ENCODE results near the gene SERTM2. TPM values are rescaled to one million over a fixed set of nuclear protein-coding genes. Genes with fewer than 3 reads are reported as not detected.

Gene SERTM2
- total and polyA plus RNA-seq, 2 of the 8 experiments (the other 6 are each of a cell fraction or from before 2014, with no cell fraction given) = 0.45 to 0.58 TPM

DNA sequence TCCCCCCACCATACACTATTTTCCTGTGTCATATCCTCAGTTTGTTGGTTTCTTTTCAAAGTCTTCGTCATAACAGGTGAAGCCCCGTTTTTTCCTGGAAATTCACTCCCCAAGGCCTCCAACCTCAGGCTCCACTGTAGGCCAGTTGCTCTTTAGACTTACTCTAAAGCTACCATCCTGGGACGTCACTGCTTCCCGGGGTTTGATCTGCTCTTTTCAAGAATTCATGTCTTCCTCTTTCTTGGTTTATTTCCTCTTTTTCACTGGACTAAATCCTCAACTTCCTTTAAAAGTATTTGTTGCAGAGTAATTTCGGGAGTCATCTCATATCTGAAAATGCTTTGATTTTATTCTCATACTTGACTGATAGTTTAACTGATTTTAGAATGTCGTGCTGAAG is 6.5 kb upstream of the SERTM2 start:
- Histone ChIP-seq H2BK20ac (ENCODE audit: low read length) (no peak overlapping the region), H2AFZ (ENCODE audit: low read length) (no peak overlapping the region)
- FAIRE-seq = no peak

More for the DNA sequence above, 6.5 kb upstream of the SERTM2 start:
- Histone ChIP-seq H3K14ac (ENCODE audit: insufficient read length) (no peak overlapping the region), H3K4ac (replicated peaks; ENCODE audit: insufficient read length, low read depth, low read length) (no peak overlapping the region), H2BK12ac (ENCODE audit: low read depth, low read length) (no peak overlapping the region), H3K9me3 (ENCODE audit: insufficient read depth in 2 of 2, low read depth in 1 of 2, low read length in 1 of 2) (no peaks in the 10 kb centered on the region), H3K27ac (ENCODE audit: low read depth, low read length) (no peak overlapping the region), H3K18ac (ENCODE audit: extremely low read depth, low read length) (no peak overlapping the region), H2BK120ac (replicated peaks; ENCODE audit: low read depth, low read length) (no peak overlapping the region), H3K23ac (ENCODE audit: insufficient read length) (no peak overlapping the region), H3K4me3 (ENCODE audit: extremely low read depth in 1 of 4, insufficient read depth in 2 of 4, low read depth in 3 of 4, low read length in 4 of 4) (no peak overlapping the region), H4K91ac (replicated peaks; ENCODE audit: insufficient read length, low read length) (no peak overlapping the region), H3K4me2 (ENCODE audit: insufficient read depth in 1 of 2, low read depth in 2 of 2, low read length in 2 of 2) (no peak overlapping the region), H2AK5ac (ENCODE audit: low read depth, low read length) (no peak overlapping the region), H3K79me2 (ENCODE audit: control insufficient read depth in 1 of 2, insufficient read depth in 2 of 2, low read length in 2 of 2) (no peaks in the 10 kb centered on the region), H3K27me3 (replicated peaks in 1 of 4; ENCODE audit: control insufficient read depth in 3 of 4, extremely low read depth in 1 of 4, insufficient read depth in 3 of 4, low read length in 3 of 4) (no peaks in the 10 kb centered on the region), H3K9ac (replicated peaks in 1 of 4; ENCODE audit: extremely low read depth in 1 of 4, low read depth in 3 of 4, low read length in 3 of 4) (no peak overlapping the region), H3K23me2 (ENCODE audit: low read depth, low read length) (no peaks in the 10 kb centered on the region), H4K20me1 (replicated peaks in 1 of 2; ENCODE audit: control insufficient read depth in 1 of 2, insufficient read depth in 2 of 2, low read length in 2 of 2) (no peaks in the 10 kb centered on the region), H3K36me3 (ENCODE audit: control insufficient read depth in 2 of 4, insufficient read depth in 4 of 4, low read length in 3 of 4) (no peaks in the 10 kb centered on the region), H3K79me1 (ENCODE audit: low read depth, low read length) (no peaks in the 10 kb centered on the region), H2BK15ac (ENCODE audit: low read length) (no peak overlapping the region), H4K8ac (ENCODE audit: extremely low read depth, insufficient read depth, low read length) (no peak overlapping the region), H3K56ac (replicated peaks; ENCODE audit: insufficient read length, low read depth, low read length) (no peak overlapping the region), H4K5ac (ENCODE audit: insufficient read length, low read depth, low read length) (no peak overlapping the region), H2BK5ac (ENCODE audit: low read depth, low read length) (no peak overlapping the region), H3K4me1 (replicated peaks in 1 of 4; ENCODE audit: control insufficient read depth in 3 of 4, insufficient read depth in 4 of 4, low read length in 3 of 4) (no peaks in the 10 kb centered on the region)
- WGBS, 2 experiments (ENCODE audit: extremely low coverage in 1 of 2, insufficient coverage in 1 of 2, insufficient read length in 1 of 2, insufficient replicate concordance in 2 of 2, low coverage in 1 of 2, low lambda C conversion rate in 2 of 2, missing lambda C conversion rate in 1 of 2) = 79% methylated on average over 6 of the region's 6 CpGs; no CpG with 5 or more reads in 1 of the 2 experiments
- ChIA-PET POLR2A (ENCODE audit: partially characterized antibody) (interaction anchor here (0.5 kb wide), 1 partner anchor 72 kb away, joined by 3 read pairs; no protein-coding TSS in a partner anchor), CTCF (ENCODE audit: partially characterized antibody) (no interaction called here)
- no peak for DNase-seq (ENCODE audit: low read depth in 1 of 2, low spot score in 2 of 2)
- TF ChIP-seq ASH2L (IDR thresholded peaks at IDR 0.05; ENCODE audit: low read length) (no peak), TEAD4 (IDR thresholded peaks at IDR 0.05; ENCODE audit: low read depth, low read length) (no peak), RFX5 (IDR thresholded peaks at IDR 0.05; ENCODE audit: borderline replicate concordance, low read depth, low read length) (no peak), YY1 (IDR thresholded peaks at IDR 0.05; ENCODE audit: low read depth, low read length) (no peak), GABPA (IDR thresholded peaks at IDR 0.05; ENCODE audit: borderline replicate concordance, insufficient read depth, low read length) (no peak), CHD2 (IDR thresholded peaks at IDR 0.05; ENCODE audit: low read length) (no peak), CBX8 (IDR thresholded peaks at IDR 0.05; ENCODE audit: borderline replicate concordance, low read depth, low read length) (no peak), CEBPB (IDR thresholded peaks at IDR 0.05; ENCODE audit: low read depth, low read length) (no peak)
